ENCODE data around the gene ADD3.
"Not testable (repeated sequence)": the region's sequence is repeated elsewhere in the genome, so short reads cannot be mapped to it uniquely, and the experiment has no call there.

Gene ADD3

GRCh38 chr10:110042181-110042580 lies 34.4 kb downstream of the ADD3 start:
- CTCF ChIA-PET, result no interaction called here
- POLR2A ChIA-PET, result no interaction called here
- TF ChIP-seq ELF4 (IDR thresholded peaks at IDR 0.05), result no peak
- no peak for TF ChIP-seq BHLHE40 (IDR thresholded peaks at IDR 0.05; ENCODE audit: borderline replicate concordance)
- TF ChIP-seq FOXK2 (IDR thresholded peaks at IDR 0.05), result no peak
- TF ChIP-seq TARDBP (IDR thresholded peaks at IDR 0.05), result no peak
- TF ChIP-seq SUZ12 (IDR thresholded peaks at IDR 0.05), result no peak
- no peak for TF ChIP-seq FOXA1 (IDR thresholded peaks at IDR 0.05)
- no peak for TF ChIP-seq CTBP1 (IDR thresholded peaks at IDR 0.05; ENCODE audit: borderline replicate concordance)
- TF ChIP-seq LEF1 (IDR thresholded peaks at IDR 0.05; ENCODE audit: borderline replicate concordance), result no peak
- TF ChIP-seq PKNOX1 (IDR thresholded peaks at IDR 0.05), result no peak
- TF ChIP-seq L3MBTL2 (conservative IDR thresholded peaks at IDR 0.05), result no peak
- TF ChIP-seq FOXM1 (IDR thresholded peaks at IDR 0.05; ENCODE audit: borderline replicate concordance), result no peak
- no peak for TF ChIP-seq HDGF (IDR thresholded peaks at IDR 0.05; ENCODE audit: borderline replicate concordance)
- no peak for TF ChIP-seq ARNT (IDR thresholded peaks at IDR 0.05)
- TF ChIP-seq SP1 (IDR thresholded peaks at IDR 0.05), result no peak
- no peak for TF ChIP-seq NFRKB (IDR thresholded peaks at IDR 0.05)
- no peak for TF ChIP-seq ZNF384 (IDR thresholded peaks at IDR 0.05)
- no peak for DNase-seq (ENCODE audit: extremely low spot score)

GRCh38 chr10:110042891-110043290 lies 35.1 kb downstream of the ADD3 start:
- CTCF ChIA-PET, result no interaction called here
- POLR2A ChIA-PET, result no interaction called here
- TF ChIP-seq BHLHE40 (IDR thresholded peaks at IDR 0.05; ENCODE audit: borderline replicate concordance), result no peak
- no peak for TF ChIP-seq LEF1 (IDR thresholded peaks at IDR 0.05; ENCODE audit: borderline replicate concordance)
- no peak for TF ChIP-seq FOXK2 (IDR thresholded peaks at IDR 0.05)
- TF ChIP-seq PKNOX1 (IDR thresholded peaks at IDR 0.05), result no peak
- TF ChIP-seq NFRKB (IDR thresholded peaks at IDR 0.05), result no peak
- no peak for TF ChIP-seq SUZ12 (IDR thresholded peaks at IDR 0.05)
- TF ChIP-seq SP1 (IDR thresholded peaks at IDR 0.05), result no peak
- TF ChIP-seq ELF4 (IDR thresholded peaks at IDR 0.05), result no peak
- no peak for TF ChIP-seq FOXA1 (IDR thresholded peaks at IDR 0.05)
- TF ChIP-seq CTBP1 (IDR thresholded peaks at IDR 0.05; ENCODE audit: borderline replicate concordance), result no peak
- TF ChIP-seq HDGF (IDR thresholded peaks at IDR 0.05; ENCODE audit: borderline replicate concordance), result no peak
- no peak for TF ChIP-seq TARDBP (IDR thresholded peaks at IDR 0.05)
- DNase-seq (ENCODE audit: extremely low spot score), result no peak

- POLR2A ChIA-PET, result no interaction called here
- CTCF ChIA-PET, result no interaction called here
- TF ChIP-seq FOXA1 (IDR thresholded peaks at IDR 0.05) (no peak), LEF1 (IDR thresholded peaks at IDR 0.05; ENCODE audit: borderline replicate concordance) (no peak), ELF4 (IDR thresholded peaks at IDR 0.05) (no peak), PKNOX1 (IDR thresholded peaks at IDR 0.05) (no peak)
- no peak for DNase-seq (ENCODE audit: extremely low spot score)
Measured at GRCh38 chr10:110044681-110045080, 36.9 kb downstream of the ADD3 start.

GRCh38 chr10:110045772-110046171 lies 38.0 kb downstream of the ADD3 start:
- DNase-seq (ENCODE audit: extremely low spot score), result no peak
- POLR2A ChIA-PET, result no interaction called here
- CTCF ChIA-PET, result interaction anchor here (0.6 kb wide), 1 partner anchor 298 kb away, joined by 3 read pairs; no protein-coding TSS in a partner anchor
- no peak for TF ChIP-seq BHLHE40 (IDR thresholded peaks at IDR 0.05; ENCODE audit: borderline replicate concordance)
- TF ChIP-seq HDGF (IDR thresholded peaks at IDR 0.05; ENCODE audit: borderline replicate concordance), result no peak
- TF ChIP-seq SUZ12 (IDR thresholded peaks at IDR 0.05), result no peak
- no peak for TF ChIP-seq LEF1 (IDR thresholded peaks at IDR 0.05; ENCODE audit: borderline replicate concordance)
- TF ChIP-seq ZNF384 (IDR thresholded peaks at IDR 0.05), result no peak
- TF ChIP-seq PKNOX1 (IDR thresholded peaks at IDR 0.05), result no peak
- no peak for TF ChIP-seq TARDBP (IDR thresholded peaks at IDR 0.05)
- no peak for TF ChIP-seq ELF4 (IDR thresholded peaks at IDR 0.05)
- no peak for TF ChIP-seq FOXK2 (IDR thresholded peaks at IDR 0.05)
- no peak for TF ChIP-seq ARNT (IDR thresholded peaks at IDR 0.05)
- TF ChIP-seq FOXA1 (IDR thresholded peaks at IDR 0.05), result no peak
- TF ChIP-seq CTBP1 (IDR thresholded peaks at IDR 0.05; ENCODE audit: borderline replicate concordance), result no peak
- no peak for TF ChIP-seq L3MBTL2 (conservative IDR thresholded peaks at IDR 0.05)
- no peak for TF ChIP-seq SP1 (IDR thresholded peaks at IDR 0.05)
- TF ChIP-seq FOXM1 (IDR thresholded peaks at IDR 0.05; ENCODE audit: borderline replicate concordance), result no peak
- no peak for TF ChIP-seq NFRKB (IDR thresholded peaks at IDR 0.05)

GRCh38 chr10:110048145-110048544 lies 40.4 kb downstream of the ADD3 start:
- CTCF ChIA-PET; DNase-seq (ENCODE audit: extremely low spot score): not testable (repeated sequence)
- POLR2A ChIA-PET, result interaction anchor here (1.1 kb wide), 1 partner anchor 14 kb away, joined by 3 read pairs; no protein-coding TSS in a partner anchor

GRCh38 chr10:110048781-110049180 lies 41.0 kb downstream of the ADD3 start:
- ChIA-PET POLR2A (no interaction called here), CTCF (no interaction called here)
- no peak for DNase-seq (ENCODE audit: extremely low spot score)
- TF ChIP-seq ARNT (IDR thresholded peaks at IDR 0.05) (no peak), FOXM1 (IDR thresholded peaks at IDR 0.05; ENCODE audit: borderline replicate concordance) (no peak), FOXK2 (IDR thresholded peaks at IDR 0.05) (no peak), NFRKB (IDR thresholded peaks at IDR 0.05) (no peak), CTBP1 (IDR thresholded peaks at IDR 0.05; ENCODE audit: borderline replicate concordance) (no peak), PKNOX1 (IDR thresholded peaks at IDR 0.05) (no peak), L3MBTL2 (conservative IDR thresholded peaks at IDR 0.05) (no peak), ZNF384 (IDR thresholded peaks at IDR 0.05) (no peak), TARDBP (IDR thresholded peaks at IDR 0.05) (no peak), LEF1 (IDR thresholded peaks at IDR 0.05; ENCODE audit: borderline replicate concordance) (no peak), ELF4 (IDR thresholded peaks at IDR 0.05) (no peak), SP1 (IDR thresholded peaks at IDR 0.05) (no peak), SUZ12 (IDR thresholded peaks at IDR 0.05) (no peak), BHLHE40 (IDR thresholded peaks at IDR 0.05; ENCODE audit: borderline replicate concordance) (no peak)

GRCh38 chr10:110049889-110050591 lies 42.3 kb downstream of the ADD3 start:
- CTCF ChIA-PET, result interaction anchor here (0.6 kb wide), 1 partner anchor 9 kb away, joined by 5 read pairs; no protein-coding TSS in a partner anchor
- DNase-seq (ENCODE audit: extremely low spot score); POLR2A ChIA-PET: not testable (repeated sequence)
